HepG2 (cell line): Measurements from ENCODE around the gene STAT6. TPM values are rescaled to one million over a fixed set of nuclear protein-coding genes. Genes with fewer than 3 reads are reported as not detected.

Experiments
- CENPX ChIP-seq: sonication (generic); formaldehyde crosslinking; IDR thresholded peaks from 2 replicates; pipeline ENCODE4 v1.9.0; 2021; ENCODE audit warnings: mild to moderate bottlenecking, missing genetic modification reagents, moderate library complexity
- KDM6A ChIP-seq: IDR thresholded peaks from 2 replicates; pipeline ENCODE4 v1.6.1; 2016; ENCODE audit warnings: low read depth
- KLF15 ChIP-seq: sonication (generic); formaldehyde crosslinking; IDR thresholded peaks from 2 replicates; pipeline ENCODE4 v1.8.1; 2023; ENCODE audit warnings: borderline replicate concordance, mild to moderate bottlenecking, inconsistent platforms, missing genetic modification reagents, mixed read lengths
- NAIF1 ChIP-seq: sonication (generic); formaldehyde crosslinking; IDR thresholded peaks from 2 replicates; pipeline ENCODE4 v1.5.0; 2020; ENCODE audit warnings: mild to moderate bottlenecking, missing genetic modification reagents, borderline replicate concordance
- NR2F1 ChIP-seq, 2 experiments: fragments of 450-650 bp in 1 of 2; formaldehyde crosslinking in 1 of 2; IDR thresholded peaks; 2 replicates each; pipeline versions ENCODE4 v1.5.0 to v1.6.1; 2016 to 2020; ENCODE audit warnings: mild to moderate bottlenecking in 1 of 2, missing compliant biosample characterization in 1 of 2, missing genetic modification reagents in 1 of 2, moderate library complexity in 1 of 2
- PRMT3 ChIP-seq: sonication (generic); formaldehyde crosslinking; IDR thresholded peaks from 2 replicates; pipeline ENCODE4 v1.8.1; 2022; ENCODE audit warnings: low read depth, mild to moderate bottlenecking, moderate library complexity, missing genetic modification reagents, borderline replicate concordance
- RBAK ChIP-seq: sonication (generic); formaldehyde crosslinking; IDR thresholded peaks from 2 replicates; pipeline ENCODE4 v1.5.1; 2020; ENCODE audit warnings: mild to moderate bottlenecking, missing genetic modification reagents
- TCF7L2 ChIP-seq: IDR thresholded peaks from 2 replicates; pipeline ENCODE4 v1.6.1; 2011; ENCODE audit warnings: mild to moderate bottlenecking, low read depth, low read length, moderate library complexity
- ZBTB44 ChIP-seq: sonication (generic); formaldehyde crosslinking; IDR thresholded peaks from 2 replicates; pipeline ENCODE4 v1.4.0; 2020; ENCODE audit warnings: missing genetic modification reagents
- ZFAT ChIP-seq: sonication (generic); formaldehyde crosslinking; conservative IDR thresholded peaks from 2 replicates; pipeline ENCODE4 v1.8.1; 2023; ENCODE audit warnings: missing genetic modification reagents, inconsistent platforms
- ZNF264 ChIP-seq: sonication (generic); formaldehyde crosslinking; IDR thresholded peaks from 2 replicates; pipeline ENCODE4 v1.4.0; 2020; ENCODE audit warnings: missing genetic modification reagents
- ZNF280B ChIP-seq: sonication (generic); formaldehyde crosslinking; IDR thresholded peaks from 2 replicates; pipeline ENCODE4 v1.5.0; 2020; ENCODE audit warnings: missing genetic modification reagents, mild to moderate bottlenecking, borderline replicate concordance
- ZNF282 ChIP-seq: fragments of 450-650 bp; IDR thresholded peaks from 2 replicates; pipeline ENCODE4 v1.6.1; 2018; ENCODE audit not compliant: partially characterized antibody
- ZNF549 ChIP-seq: sonication (generic); formaldehyde crosslinking; IDR thresholded peaks from 2 replicates; pipeline ENCODE4 v1.5.0; 2020; ENCODE audit warnings: missing genetic modification reagents
- ZNF567 ChIP-seq: sonication (generic); formaldehyde crosslinking; IDR thresholded peaks from 2 replicates; pipeline ENCODE4 v1.8.1; 2023; ENCODE audit warnings: mild to moderate bottlenecking, missing genetic modification reagents, borderline replicate concordance
- ZNF740 ChIP-seq: sonication (generic); formaldehyde crosslinking; IDR thresholded peaks from 2 replicates; pipeline ENCODE4 v1.4.0; 2020; ENCODE audit warnings: missing genetic modification reagents
- polyA plus RNA-seq, 8 experiments: library from polyadenylated mRNA; depleted of rRNA in 3 of 8; stranded (reverse) in 7 of 8; unstranded in 1 of 8; fragments of >200 nt; fragmentation: Illumina TruSeq in 4 of 8; extraction: Trizol in 4 of 8; gene quantifications; 2 replicates each; pipeline versions ENCODE4 v1.2.1 to v1.2.3, GENCODE V29; 2011 to 2016; ENCODE audit warnings: low read depth in 4 of 8, missing spikeins in 1 of 8, mixed read lengths in 1 of 8; ENCODE audit not compliant: insufficient read depth in 1 of 8
- total RNA-seq, 5 experiments: library from RNA; depleted of rRNA; stranded (reverse); fragments of >200 nt; fragmentation: Illumina TruSeq; extraction: Trizol; gene quantifications; 2 replicates each; pipeline ENCODE4 v1.2.3, GENCODE V29; 2016; ENCODE audit warnings: low read depth in 1 of 5
- TF ChIP-seq, protein P1 (sequence below): sonication (generic); formaldehyde crosslinking; IDR thresholded peaks from 2 replicates; pipeline ENCODE4 v1.9.0; 2021; ENCODE audit warnings: missing genetic modification reagents, borderline replicate concordance
- TF ChIP-seq, protein P2 (sequence below): sonication (generic); formaldehyde crosslinking; IDR thresholded peaks from 2 replicates; pipeline ENCODE4 v1.4.0; 2020; ENCODE audit warnings: missing genetic modification reagents
- TF ChIP-seq, protein P3 (sequence below): sonication (generic); formaldehyde crosslinking; IDR thresholded peaks from 2 replicates; pipeline ENCODE4 v1.4.0; 2020; ENCODE audit warnings: missing genetic modification reagents
- TF ChIP-seq, protein P4 (sequence below): IDR thresholded peaks from 2 replicates; pipeline ENCODE4 v1.6.1; 2012; ENCODE audit warnings: inconsistent platforms

STAT6 gene
- total and polyA plus RNA-seq, 2 of the 13 experiments (the other 11 are each of a cell fraction or from before 2014, with no cell fraction given): 28.0 to 62.2 TPM

- no peak for TF ChIP-seq PRMT3
- TF ChIP-seq ZFAT (CRISPR knock-in tag): no peak
- no peak for TF ChIP-seq ZNF282
- 0 out of 2 replicates have a peak, but pooled peaks have one; percentile 18 for TF ChIP-seq ZNF740
- TF ChIP-seq ZNF567 (CRISPR knock-in tag): no peak
- TF ChIP-seq ZNF280B (CRISPR knock-in tag): no peak
- TF ChIP-seq NR2F1 (CRISPR knock-in tag; IDR thresholded peaks at IDR 0.05): peak; percentile 85 to 91
- TF ChIP-seq, protein P1, sequence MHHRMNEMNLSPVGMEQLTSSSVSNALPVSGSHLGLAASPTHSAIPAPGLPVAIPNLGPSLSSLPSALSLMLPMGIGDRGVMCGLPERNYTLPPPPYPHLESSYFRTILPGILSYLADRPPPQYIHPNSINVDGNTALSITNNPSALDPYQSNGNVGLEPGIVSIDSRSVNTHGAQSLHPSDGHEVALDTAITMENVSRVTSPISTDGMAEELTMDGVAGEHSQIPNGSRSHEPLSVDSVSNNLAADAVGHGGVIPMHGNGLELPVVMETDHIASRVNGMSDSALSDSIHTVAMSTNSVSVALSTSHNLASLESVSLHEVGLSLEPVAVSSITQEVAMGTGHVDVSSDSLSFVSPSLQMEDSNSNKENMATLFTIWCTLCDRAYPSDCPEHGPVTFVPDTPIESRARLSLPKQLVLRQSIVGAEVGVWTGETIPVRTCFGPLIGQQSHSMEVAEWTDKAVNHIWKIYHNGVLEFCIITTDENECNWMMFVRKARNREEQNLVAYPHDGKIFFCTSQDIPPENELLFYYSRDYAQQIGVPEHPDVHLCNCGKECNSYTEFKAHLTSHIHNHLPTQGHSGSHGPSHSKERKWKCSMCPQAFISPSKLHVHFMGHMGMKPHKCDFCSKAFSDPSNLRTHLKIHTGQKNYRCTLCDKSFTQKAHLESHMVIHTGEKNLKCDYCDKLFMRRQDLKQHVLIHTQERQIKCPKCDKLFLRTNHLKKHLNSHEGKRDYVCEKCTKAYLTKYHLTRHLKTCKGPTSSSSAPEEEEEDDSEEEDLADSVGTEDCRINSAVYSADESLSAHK (CRISPR knock-in tag): no peak
- TF ChIP-seq NAIF1 (CRISPR knock-in tag): no peak
- TF ChIP-seq, protein P2, sequence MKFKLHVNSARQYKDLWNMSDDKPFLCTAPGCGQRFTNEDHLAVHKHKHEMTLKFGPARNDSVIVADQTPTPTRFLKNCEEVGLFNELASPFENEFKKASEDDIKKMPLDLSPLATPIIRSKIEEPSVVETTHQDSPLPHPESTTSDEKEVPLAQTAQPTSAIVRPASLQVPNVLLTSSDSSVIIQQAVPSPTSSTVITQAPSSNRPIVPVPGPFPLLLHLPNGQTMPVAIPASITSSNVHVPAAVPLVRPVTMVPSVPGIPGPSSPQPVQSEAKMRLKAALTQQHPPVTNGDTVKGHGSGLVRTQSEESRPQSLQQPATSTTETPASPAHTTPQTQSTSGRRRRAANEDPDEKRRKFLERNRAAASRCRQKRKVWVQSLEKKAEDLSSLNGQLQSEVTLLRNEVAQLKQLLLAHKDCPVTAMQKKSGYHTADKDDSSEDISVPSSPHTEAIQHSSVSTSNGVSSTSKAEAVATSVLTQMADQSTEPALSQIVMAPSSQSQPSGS (CRISPR knock-in tag): no peak
- TF ChIP-seq ZNF549: no peak
- TF ChIP-seq ZNF264: no peak
- no peak for TF ChIP-seq KLF15
- TF ChIP-seq, protein P3, sequence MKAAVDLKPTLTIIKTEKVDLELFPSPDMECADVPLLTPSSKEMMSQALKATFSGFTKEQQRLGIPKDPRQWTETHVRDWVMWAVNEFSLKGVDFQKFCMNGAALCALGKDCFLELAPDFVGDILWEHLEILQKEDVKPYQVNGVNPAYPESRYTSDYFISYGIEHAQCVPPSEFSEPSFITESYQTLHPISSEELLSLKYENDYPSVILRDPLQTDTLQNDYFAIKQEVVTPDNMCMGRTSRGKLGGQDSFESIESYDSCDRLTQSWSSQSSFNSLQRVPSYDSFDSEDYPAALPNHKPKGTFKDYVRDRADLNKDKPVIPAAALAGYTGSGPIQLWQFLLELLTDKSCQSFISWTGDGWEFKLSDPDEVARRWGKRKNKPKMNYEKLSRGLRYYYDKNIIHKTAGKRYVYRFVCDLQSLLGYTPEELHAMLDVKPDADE (CRISPR knock-in tag): no peak
- peak; percentile 40; the same call in 1 of the 2 replicates for TF ChIP-seq TCF7L2
- TF ChIP-seq KDM6A (CRISPR knock-in tag): 0 out of 2 replicates have a peak, but pooled peaks have one; percentile 65
- no peak for TF ChIP-seq ZBTB44
- TF ChIP-seq, protein P4, sequence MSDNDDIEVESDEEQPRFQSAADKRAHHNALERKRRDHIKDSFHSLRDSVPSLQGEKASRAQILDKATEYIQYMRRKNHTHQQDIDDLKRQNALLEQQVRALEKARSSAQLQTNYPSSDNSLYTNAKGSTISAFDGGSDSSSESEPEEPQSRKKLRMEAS: no peak; the same call in 1 of the 2 replicates
- TF ChIP-seq RBAK (CRISPR knock-in tag): no peak
- TF ChIP-seq CENPX (CRISPR knock-in tag): no peak
Observed at GRCh38 chr12:57138526-57139272, 27.5 kb upstream of the STAT6 start (continued).
